Stimulated activated CD8-positive, alpha-beta memory T cell treated with anti-CD3 and anti-CD28 coated beads, Interleukin-15, amount 100 ng/mL, for 4 hours (primary cell): Measurements from ENCODE around the gene ACER2.

Source experiments
- DNase-seq, 2 donors: peaks; one replicate each; pipeline ENCODE4 v3.0.0-alpha.2; 2020; ENCODE audit warnings: low read depth in 2 of 2

The ACER2 gene

GRCh38 chr9:19456426-19456825 is 47.6 kb downstream of the ACER2 start:
- DNase-seq = no peak

- DNase-seq = peak; percentile 15 to 34
Measured at GRCh38 chr9:19456996-19457692, 48.3 kb downstream of the ACER2 start.

- DNase-seq = no peak
Measured at GRCh38 chr9:19457693-19458009, 48.8 kb downstream of the ACER2 start.

GRCh38 chr9:19460243-19460642 is 51.4 kb downstream of the ACER2 start:
- DNase-seq = no peak

- DNase-seq = no peak
Measured at GRCh38 chr9:19461135-19461534, 52.3 kb downstream of the ACER2 start.

GRCh38 chr9:19464061-19464763 is 55.4 kb downstream of the ACER2 start:
- DNase-seq = no peak

GRCh38 chr9:19464764-19465585 is 56.2 kb downstream of the ACER2 start:
- DNase-seq = peak; percentile 38 to 45

GRCh38 chr9:19465586-19466279 is 56.9 kb downstream of the ACER2 start:
- no peak for DNase-seq

- DNase-seq = no peak
Measured at GRCh38 chr9:19466280-19466639, 57.5 kb downstream of the ACER2 start.

GRCh38 chr9:19469271-19469670 is 60.5 kb downstream of the ACER2 start:
- no peak for DNase-seq

GRCh38 chr9:19470567-19470966 is 61.8 kb downstream of the ACER2 start:
- no peak for DNase-seq

- DNase-seq = no peak
Measured at GRCh38 chr9:19470981-19471650, 62.3 kb downstream of the ACER2 start.

GRCh38 chr9:19471737-19472648 is 63.2 kb downstream of the ACER2 start:
- peak in 1 of 2 donors; percentile 16 for DNase-seq

GRCh38 chr9:19473605-19474004 is 64.8 kb downstream of the ACER2 start:
- DNase-seq = no peak

- no peak for DNase-seq
Measured at GRCh38 chr9:19479874-19480273, 71.1 kb downstream of the ACER2 start.

- no peak for DNase-seq
Measured at GRCh38 chr9:19480345-19480744, 71.5 kb downstream of the ACER2 start.

GRCh38 chr9:19481121-19481870 is 72.5 kb downstream of the ACER2 start:
- no peak for DNase-seq

- DNase-seq = no peak
Measured at GRCh38 chr9:19481971-19482404, 73.2 kb downstream of the ACER2 start.

- DNase-seq = no peak
Measured at GRCh38 chr9:19484699-19485098, 75.9 kb downstream of the ACER2 start.

GRCh38 chr9:19485193-19485592 is 76.4 kb downstream of the ACER2 start:
- no peak for DNase-seq
